ENCODE measurements around the gene KCNQ1OT1.

KCNQ1OT1 gene

DNA sequence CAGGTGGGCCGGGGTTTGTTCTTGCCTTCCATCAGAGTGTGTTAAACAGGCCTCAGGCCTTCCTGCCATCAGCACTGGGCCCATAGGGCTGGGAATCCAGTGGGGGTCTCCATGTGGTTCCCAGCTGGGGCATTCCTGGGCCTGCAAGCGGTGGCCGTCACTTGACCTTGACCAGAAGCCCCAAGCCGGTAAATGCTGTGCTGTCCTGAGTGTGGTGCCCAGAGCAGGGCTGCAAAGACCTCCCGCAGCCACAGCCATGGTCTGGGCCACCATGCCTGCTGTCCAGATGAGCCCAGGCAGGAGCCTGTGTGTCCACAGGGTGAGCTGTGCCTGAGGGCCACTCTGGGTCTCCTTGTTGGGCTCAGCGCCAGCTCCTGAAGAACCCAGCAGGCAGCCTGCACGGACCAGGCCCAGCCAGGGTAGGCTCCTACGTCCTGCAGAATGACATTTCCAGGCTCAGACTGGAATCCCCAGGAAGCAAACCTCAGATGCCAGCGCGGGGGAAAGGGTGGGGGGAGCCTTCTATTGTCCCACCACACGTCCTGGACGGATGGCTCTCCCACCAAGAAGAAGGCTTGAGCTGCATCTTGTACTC lies 117.3 kb downstream of the KCNQ1OT1 start:
- no peak for DNase-seq (ENCODE audit: low spot score)

- no peak for DNase-seq (ENCODE audit: low spot score)
These were observed 117.9 kb downstream of the KCNQ1OT1 start for GRCh38 chr11:2581931-2582350.

DNA sequence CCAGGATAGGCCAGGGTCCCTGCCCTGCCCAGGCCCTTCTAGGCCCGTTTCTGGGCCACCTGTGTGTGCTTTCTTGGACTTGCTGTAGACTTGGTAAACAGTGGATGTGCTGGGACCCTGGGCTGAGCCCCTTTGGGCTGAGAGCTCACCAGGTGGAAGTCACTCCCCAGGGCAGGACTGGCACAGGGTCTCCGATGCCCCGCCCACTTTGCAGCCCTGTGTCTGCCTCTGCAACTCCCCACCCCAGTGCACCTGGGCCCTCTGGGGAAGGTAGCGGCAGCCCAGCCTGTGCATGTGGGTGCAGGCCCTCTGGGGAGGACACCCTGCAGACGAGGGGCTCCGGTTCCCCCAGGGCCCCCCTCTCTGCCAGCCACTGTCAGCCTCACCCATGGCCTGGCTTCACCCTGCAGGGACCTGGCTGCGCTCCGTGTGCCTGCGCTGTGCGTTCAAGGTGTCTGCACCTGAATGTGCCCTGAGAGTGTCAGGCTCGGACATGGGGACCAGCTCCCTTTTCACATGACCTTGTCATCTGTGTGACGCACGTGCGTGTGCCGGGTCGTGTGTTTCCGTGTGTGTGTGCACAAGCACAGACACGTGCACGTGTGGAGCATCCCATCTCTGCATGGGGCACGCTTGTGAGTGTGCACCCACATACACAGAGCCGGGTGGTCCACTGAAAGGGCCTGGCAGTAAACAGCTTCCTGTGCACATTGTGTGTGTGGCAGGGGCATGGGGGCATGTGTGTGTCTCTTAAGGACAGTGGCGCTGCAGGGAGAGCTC lies 118.5 kb downstream of the KCNQ1OT1 start:
- no peak for DNase-seq (ENCODE audit: low spot score)

DNA sequence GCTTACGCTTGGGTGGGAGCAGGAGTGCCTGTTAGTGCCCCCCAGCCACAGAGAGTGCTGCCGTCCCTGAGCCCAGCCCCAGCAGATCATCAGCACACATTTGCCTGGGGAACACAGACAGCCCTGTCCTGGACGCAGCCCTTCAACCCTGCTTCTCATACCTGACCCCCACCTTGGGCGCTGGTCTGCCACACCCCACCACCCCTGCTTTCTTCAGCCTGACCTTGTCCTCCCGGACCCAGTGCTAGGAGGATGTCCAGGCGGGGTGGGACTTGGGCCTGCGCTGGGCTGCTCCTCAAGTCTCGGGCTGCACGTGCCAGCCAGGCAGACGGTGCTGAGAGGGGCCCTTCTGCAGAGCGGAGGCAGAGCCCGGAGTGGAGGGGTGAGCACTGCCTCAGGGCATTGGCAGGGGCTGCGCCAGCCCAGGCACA lies 119.2 kb downstream of the KCNQ1OT1 start:
- no peak for DNase-seq (ENCODE audit: low spot score)

DNA sequence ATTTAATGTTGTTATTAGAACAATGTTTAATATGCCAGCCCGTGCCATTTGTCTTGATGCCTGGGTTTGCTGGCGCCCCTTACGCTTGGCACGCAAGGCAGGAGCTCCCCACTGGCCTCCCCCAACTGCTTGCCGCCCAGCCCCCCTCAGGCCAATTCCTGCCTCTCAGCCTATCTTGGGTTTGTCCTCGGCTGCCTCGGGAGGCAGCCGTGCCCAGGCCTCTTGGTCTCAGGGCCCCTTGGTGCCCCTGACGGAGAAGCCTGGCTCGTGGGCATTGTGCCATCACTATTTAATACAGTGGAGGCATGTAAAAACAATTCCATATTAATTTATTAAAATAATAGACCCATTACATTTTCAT lies 119.8 kb downstream of the KCNQ1OT1 start:
- DNase-seq (ENCODE audit: low spot score), result no peak

DNA sequence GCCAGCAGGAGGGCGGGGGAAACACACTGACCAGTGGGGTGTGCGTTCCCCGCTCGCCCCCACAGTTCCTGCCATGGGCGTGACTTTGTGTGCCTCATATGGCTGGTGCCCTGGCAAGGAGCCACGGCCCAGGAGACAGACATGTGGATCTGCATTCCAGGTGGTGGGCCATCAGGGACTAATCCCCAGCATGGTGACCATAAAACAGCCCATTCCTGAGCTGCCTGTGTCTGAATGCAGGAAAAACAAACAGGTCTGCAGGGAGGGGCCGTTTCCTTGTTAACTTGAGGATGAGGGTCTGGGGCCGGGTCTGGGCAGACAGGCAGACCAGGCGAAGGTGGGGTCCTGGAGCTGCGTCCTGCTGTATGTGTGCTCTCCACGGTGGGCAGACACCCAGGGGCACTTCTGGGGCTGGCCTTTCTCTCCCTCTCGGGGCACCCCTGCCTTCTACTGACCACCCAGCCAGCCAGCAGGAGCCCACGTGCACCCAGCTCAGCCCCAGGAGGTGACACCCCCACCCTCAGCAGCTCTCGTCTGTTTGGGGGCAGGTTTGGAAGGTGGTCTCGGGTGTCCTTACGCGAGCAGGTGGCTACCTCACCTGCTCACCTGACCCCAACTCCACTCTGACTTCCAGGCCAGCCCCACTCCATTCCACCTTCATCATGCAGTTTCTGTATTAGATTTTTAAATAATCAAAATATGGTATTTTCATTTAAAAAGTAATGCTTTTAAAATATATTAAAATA lies 120.3 kb downstream of the KCNQ1OT1 start:
- no peak for DNase-seq (ENCODE audit: low spot score)

- DNase-seq (ENCODE audit: low spot score), result no peak
These were observed 120.9 kb downstream of the KCNQ1OT1 start for GRCh38 chr11:2578929-2579270.

GRCh38 chr11:2577991-2578928 lies 121.5 kb downstream of the KCNQ1OT1 start:
- no peak for DNase-seq (ENCODE audit: low spot score)

DNA sequence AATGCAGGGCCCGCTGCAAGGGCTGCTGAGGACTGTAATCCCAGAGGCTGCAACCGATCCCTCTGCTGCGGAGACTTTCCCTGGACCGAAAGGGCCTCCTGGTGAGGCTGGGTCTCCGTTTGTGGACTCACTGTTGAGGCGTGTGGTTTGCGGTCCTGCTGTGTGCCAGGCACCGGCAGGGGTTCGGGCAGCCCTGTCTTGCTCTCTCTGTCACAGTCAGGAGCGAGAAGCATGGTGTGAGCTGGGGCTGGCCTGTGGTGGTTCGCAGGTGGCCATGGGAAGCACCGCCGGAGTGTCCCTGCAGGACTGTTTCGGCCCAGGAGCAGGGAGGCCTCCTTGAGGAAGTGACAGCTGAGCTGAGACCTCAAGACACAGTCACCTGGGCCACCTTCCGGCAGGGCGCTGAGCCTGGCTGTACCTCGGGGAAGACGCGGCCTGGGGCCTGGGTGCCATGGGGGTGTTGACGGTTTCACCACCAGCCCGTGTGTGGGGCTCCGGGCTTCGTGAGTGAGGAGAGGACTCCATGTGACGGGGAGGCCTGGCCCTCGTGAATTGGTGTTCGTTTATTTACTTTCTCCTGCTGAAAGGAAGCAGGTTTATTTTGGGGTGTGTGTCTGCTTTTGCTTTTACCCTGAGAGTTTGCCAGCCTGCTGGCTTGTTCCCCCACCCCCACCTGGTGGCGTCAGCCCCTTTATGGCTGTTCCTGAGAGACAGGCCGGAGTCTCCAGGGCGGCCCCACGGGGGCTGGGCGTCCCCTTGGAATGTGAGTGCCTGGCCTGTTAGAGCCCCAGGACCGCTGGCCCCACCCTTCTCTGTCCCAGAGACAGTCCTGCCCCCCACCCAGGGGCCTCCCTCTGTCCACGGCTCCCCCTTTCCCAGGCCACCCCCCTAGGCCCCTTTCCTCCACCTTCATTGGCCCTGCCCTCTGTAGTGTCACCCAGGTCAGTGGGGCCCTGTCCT lies 122.5 kb downstream of the KCNQ1OT1 start:
- DNase-seq (ENCODE audit: low spot score), result no peak

DNA sequence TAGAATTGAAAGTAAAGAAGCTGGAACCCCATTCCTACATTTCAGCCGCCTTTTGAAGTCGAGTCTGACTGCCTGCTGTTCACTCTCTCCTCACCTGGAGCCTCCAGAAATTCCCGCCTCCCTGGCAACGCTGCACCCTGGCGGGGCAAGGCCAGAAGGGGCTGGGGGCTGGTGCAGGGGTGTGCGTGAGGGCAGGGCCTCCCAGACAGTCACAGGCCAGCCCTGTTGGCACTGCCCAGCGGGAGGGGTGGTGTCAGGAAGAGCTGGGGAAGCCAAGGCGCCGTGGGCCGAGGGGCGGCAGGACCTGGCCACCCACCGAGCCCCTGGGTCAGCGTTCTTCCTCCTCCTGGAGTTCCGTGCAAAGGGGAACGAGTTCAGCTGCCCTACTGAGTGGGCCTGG lies 123.2 kb downstream of the KCNQ1OT1 start:
- DNase-seq (ENCODE audit: low spot score), result no peak

DNA sequence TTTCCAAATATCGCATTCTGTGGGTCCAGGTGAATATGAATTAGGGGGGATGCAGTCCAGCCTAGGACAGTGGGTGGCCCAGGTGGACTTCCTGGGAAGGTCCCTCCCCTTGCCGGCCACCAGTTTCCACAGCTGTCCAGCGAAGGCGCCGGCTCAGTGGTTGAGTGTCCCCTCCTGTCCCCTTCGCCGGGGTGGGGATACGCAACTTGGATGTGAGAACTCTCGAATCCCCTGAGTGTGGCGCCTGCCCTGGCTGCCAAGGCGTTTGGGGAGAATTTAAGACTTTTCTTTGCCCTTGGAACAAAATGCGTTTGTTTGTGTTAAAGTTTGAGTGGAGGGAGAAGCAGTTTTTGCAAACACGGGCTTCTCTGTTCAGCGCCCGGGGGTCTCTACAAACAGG lies 123.7 kb downstream of the KCNQ1OT1 start:
- no peak for DNase-seq (ENCODE audit: low spot score)

DNA sequence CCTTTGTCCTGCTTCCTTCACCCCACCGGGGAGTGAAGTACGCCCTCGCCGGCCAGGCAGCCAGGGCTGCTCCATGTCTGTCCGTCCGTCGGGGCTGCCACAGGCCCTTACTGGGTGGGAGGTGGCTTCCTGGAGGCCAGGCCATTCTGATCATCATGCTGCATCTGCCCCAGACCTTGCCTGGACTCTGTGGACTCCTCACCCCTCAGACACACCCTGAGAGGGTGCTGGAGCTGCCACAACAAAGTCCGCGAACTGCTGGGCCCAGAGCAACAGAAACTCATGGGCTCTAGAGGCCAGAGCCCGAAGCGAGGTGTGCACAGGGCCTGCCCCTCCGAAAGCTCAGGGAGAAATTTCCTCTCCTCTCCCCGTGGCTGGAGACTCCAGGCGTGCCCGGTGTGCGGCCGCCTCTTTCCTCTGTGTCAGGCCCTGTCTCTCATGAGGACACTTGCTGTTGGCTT lies 124.2 kb downstream of the KCNQ1OT1 start:
- no peak for DNase-seq (ENCODE audit: low spot score)

DNA sequence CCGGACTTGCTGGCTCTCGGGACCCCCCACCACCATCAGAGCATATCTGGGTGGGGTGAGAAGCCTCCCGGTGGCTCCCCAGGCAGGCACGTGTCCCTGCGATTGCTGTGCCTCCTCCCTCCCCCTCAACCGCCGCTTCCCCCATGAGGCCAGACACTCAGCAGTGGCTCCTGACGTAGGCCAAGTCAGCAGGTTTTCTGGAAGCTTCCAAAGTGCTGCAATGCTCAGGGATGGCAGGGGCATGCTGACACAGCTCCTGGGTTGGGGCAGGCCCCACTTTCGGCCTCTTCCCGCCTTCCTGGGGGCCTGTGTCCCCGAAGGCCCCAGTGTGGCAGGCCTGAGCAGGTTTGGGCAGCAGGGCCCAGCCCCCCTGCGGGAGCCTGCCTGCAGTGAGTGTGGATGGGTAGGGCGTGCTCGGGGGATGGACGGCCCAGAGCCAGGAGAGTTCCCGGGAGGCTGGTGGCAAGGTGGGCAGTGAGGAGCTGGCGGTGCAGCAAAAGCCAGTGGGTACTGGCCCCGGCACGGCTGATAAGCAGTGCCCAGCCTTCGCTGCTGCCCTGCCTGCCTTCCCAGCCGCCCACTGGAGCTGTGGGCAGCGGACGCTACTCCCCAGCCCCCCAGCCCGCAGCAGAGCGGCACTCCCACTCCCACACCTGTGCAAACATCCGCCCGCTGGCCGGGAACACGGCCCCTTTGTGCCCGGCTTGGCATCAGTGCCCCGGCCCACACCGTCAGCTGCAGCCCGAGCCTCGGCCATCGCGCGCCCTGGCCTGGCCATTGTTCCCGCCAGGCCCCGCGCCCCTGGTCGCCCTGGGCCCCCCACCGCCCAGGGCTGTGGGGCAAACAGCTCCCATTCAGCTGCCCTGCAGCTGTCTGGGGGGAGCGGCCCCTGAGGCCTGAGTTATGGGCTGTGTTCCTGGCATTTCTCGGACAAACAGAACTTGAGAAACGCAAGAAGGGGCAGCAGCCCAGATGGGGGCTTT lies 125.0 kb downstream of the KCNQ1OT1 start:
- no peak for DNase-seq (ENCODE audit: low spot score)

- DNase-seq (ENCODE audit: low spot score), result no peak
These were observed 125.7 kb downstream of the KCNQ1OT1 start for GRCh38 chr11:2574043-2574552.

DNA sequence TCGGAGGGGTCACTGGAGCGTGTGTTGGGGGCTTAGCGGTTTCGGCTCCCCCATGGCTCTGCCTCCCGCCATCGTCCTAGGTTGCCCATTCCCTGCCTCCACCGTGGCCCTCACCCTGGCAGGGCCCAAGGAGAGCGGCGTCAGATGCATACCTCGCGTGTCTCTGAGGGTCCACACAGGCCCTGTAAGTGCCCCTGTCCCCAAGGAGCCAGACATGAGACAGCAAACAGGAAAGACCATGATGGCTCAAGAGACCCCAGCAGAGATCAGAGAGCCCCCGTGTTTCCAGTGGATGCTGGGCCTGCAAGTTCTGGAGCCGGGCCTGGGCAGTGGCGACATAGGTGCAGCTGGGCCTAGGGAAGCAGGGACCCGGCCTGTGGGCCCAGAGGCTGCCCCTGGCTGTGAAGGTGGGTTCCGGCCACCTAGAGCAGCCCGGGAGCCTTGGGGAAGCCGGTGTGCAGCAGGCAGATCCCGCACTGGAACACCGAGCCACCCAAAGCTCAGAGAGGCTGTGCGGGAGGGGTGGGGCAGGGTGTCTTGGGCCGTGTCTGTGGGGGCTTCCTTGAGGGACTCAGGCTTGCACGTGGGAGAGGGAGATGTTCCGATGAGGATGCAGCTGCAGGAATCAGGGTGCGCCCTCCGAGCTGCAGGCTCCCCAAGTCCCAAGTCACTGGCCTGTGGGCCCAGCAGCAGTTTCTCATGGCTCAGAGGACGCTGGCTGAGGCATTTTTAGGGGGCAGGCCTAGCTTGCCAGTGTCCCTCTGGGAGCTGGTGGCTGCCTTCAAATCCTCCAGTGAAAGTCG lies 126.4 kb downstream of the KCNQ1OT1 start:
- DNase-seq (ENCODE audit: low spot score), result no peak

DNA sequence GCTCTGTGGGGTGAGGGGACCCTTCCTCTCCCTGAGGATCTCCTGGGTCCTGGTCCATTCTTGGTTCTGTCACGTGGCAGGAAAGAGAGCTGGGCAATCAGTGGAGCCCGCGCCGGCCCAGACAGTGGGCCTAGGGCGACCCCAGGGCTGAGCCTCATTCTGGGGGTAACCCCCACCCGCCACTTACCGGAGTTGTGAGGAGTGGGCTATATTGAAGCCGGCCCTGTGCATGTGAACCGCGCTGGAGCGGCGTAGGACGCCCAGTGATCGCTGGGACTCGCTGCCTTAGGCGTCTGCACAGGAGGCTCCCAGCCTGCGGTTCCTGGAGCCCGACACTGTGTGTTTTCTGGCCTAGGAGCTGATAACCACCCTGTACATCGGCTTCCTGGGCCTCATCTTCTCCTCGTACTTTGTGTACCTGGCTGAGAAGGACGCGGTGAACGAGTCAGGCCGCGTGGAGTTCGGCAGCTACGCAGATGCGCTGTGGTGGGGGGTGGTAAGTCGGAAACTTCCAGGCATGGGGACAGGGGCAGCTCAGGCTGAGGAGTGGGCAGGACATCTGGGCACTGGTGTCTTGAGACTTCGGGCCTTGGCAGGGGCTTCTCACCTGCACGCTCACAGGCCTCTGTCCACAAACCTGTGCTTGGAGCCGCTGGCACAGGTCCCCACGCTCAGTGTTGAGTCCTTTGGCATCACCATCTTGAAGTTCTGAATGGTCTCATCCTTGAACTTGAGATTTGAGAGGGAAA lies 127.1 kb downstream of the KCNQ1OT1 start:
- no peak for DNase-seq (ENCODE audit: low spot score)

DNA sequence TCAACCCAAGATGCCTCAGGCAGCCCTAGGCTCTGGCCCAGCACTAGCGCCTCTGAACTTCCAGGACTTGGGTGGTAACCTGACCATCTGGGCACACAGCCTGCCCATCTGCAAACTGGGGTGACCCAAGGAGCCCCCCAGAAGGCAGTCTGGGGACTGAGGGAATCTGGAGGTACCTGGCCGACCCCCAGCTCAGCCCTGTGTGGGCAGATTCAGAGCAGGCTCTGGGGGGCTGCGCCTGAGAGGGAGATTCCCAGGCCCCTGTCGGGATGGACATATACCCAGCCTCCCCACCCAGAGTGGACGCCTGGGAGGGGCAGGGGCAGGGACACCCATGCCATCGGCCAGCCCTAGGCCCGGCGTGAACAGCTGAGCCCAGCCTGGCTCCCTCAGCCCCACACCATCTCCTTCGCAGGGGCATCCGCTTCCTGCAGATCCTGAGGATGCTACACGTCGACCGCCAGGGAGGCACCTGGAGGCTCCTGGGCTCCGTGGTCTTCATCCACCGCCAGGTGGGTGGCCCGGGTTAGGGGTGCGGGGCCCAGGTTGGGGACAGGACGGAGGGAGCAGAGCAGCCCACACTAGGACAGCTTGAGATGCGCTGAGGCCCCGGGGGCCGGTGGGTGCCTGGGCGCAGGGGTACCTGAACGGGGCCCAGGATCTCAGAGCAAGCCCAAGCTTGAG lies 128.1 kb downstream of the KCNQ1OT1 start:
- DNase-seq (ENCODE audit: low spot score), result no peak

All from HuH-7 (cell line).